KOPT-K1 (cell line): ENCODE results near the gene ADCYAP1.

Experiments
- H3K27ac ChIP-seq: fragments of 200-600 bp; sonication (generic); 2 replicates; pipeline ENCODE4 v1.5.1; 2016; ENCODE audit warnings: antibody characterized with exemption, mild to moderate bottlenecking, low read depth, low read length; ENCODE audit not compliant: poor library complexity, severe bottlenecking
- H3K36me3 ChIP-seq: fragments of 200-600 bp; sonication (generic); 2 replicates; pipeline ENCODE4 v1.5.1; 2017; ENCODE audit warnings: antibody characterized with exemption, mild to moderate bottlenecking, low read length, moderate library complexity; ENCODE audit not compliant: insufficient read depth
- H3K9me3 ChIP-seq: fragments of 200-600 bp; sonication (generic); 2 replicates; pipeline ENCODE4 v1.5.1; 2017; ENCODE audit warnings: antibody characterized with exemption, low read length, mild to moderate bottlenecking; ENCODE audit not compliant: insufficient read depth, poor library complexity, severe bottlenecking

Gene ADCYAP1

GRCh38 chr18:905948-906415 is 1.3 kb downstream of the ADCYAP1 start:
- H3K27ac ChIP-seq, result no peak overlapping the region
- peaks cover 32% of the 10 kb centered on the region for H3K9me3 ChIP-seq
- no peaks in the 10 kb centered on the region for H3K36me3 ChIP-seq

GRCh38 chr18:906416-907114 is 1.9 kb downstream of the ADCYAP1 start:
- Histone ChIP-seq H3K36me3 (no peaks in the 10 kb centered on the region), H3K27ac (no peak overlapping the region), H3K9me3 (peaks cover 32% of the 10 kb centered on the region)

GRCh38 chr18:907115-907884 is 2.6 kb downstream of the ADCYAP1 start:
- Histone ChIP-seq H3K27ac (no peak overlapping the region), H3K36me3 (no peaks in the 10 kb centered on the region), H3K9me3 (peaks cover 32% of the 10 kb centered on the region)

- Histone ChIP-seq H3K9me3 (peaks cover 32% of the 10 kb centered on the region), H3K36me3 (no peaks in the 10 kb centered on the region), H3K27ac (no peak overlapping the region)
Observed at GRCh38 chr18:907885-908757, 3.5 kb downstream of the ADCYAP1 start.

GRCh38 chr18:908758-909724 is 4.4 kb downstream of the ADCYAP1 start:
- H3K9me3 ChIP-seq, result peaks cover 32% of the 10 kb centered on the region
- no peaks in the 10 kb centered on the region for H3K36me3 ChIP-seq
- no peak overlapping the region for H3K27ac ChIP-seq

- peaks cover 32% of the 10 kb centered on the region for H3K9me3 ChIP-seq
- H3K27ac ChIP-seq, result peak overlapping the region; percentile 56
- no peaks in the 10 kb centered on the region for H3K36me3 ChIP-seq
Observed at GRCh38 chr18:910247-910646, 5.6 kb downstream of the ADCYAP1 start.

- no peaks in the 10 kb centered on the region for H3K36me3 ChIP-seq
- peaks cover 28% of the 10 kb centered on the region for H3K9me3 ChIP-seq
- peak overlapping the region; percentile 56 for H3K27ac ChIP-seq
Observed at GRCh38 chr18:911025-911424, 6.4 kb downstream of the ADCYAP1 start.

GRCh38 chr18:911486-911885 is 6.8 kb downstream of the ADCYAP1 start:
- H3K36me3 ChIP-seq, result no peaks in the 10 kb centered on the region
- peak overlapping the region; percentile 56 for H3K27ac ChIP-seq
- H3K9me3 ChIP-seq, result peaks cover 23% of the 10 kb centered on the region

- no peak overlapping the region for H3K27ac ChIP-seq
Observed at GRCh38 chr18:916562-916961, 11.9 kb downstream of the ADCYAP1 start.

GRCh38 chr18:919078-919477 is 14.4 kb downstream of the ADCYAP1 start:
- H3K36me3 ChIP-seq, result no peaks in the 10 kb centered on the region
- H3K27ac ChIP-seq, result no peak overlapping the region
- H3K9me3 ChIP-seq, result no peaks in the 10 kb centered on the region

More at GRCh38 chr18:916562-916961, 11.9 kb downstream of the ADCYAP1 start:
- H3K9me3 ChIP-seq, result no peaks in the 10 kb centered on the region
- H3K36me3 ChIP-seq, result no peaks in the 10 kb centered on the region

- Histone ChIP-seq H3K9me3 (no peaks in the 10 kb centered on the region), H3K36me3 (no peaks in the 10 kb centered on the region), H3K27ac (no peak overlapping the region)
Observed at GRCh38 chr18:923144-923866, 18.6 kb downstream of the ADCYAP1 start.

GRCh38 chr18:924987-925386 is 20.3 kb downstream of the ADCYAP1 start:
- H3K27ac ChIP-seq, result no peak overlapping the region
- H3K9me3 ChIP-seq, result no peaks in the 10 kb centered on the region
- H3K36me3 ChIP-seq, result no peaks in the 10 kb centered on the region

- Histone ChIP-seq H3K27ac (no peak overlapping the region), H3K9me3 (no peaks in the 10 kb centered on the region), H3K36me3 (no peaks in the 10 kb centered on the region)
Observed at GRCh38 chr18:926946-927345, 22.3 kb downstream of the ADCYAP1 start.
